Mucosa of rectum (tissue), 2 donors: Measurements from ENCODE around the gene PODNL1.

Experiments used
- H3K27ac ChIP-seq, 2 donors: one replicate each; pipeline ENCODE4 v1.7.0; 2013; ENCODE audit warnings: inconsistent platforms in 2 of 2, low read depth in 2 of 2, low read length in 2 of 2
- H3K27me3 ChIP-seq, 2 donors: one replicate each; pipeline ENCODE4 v1.7.0; 2013; ENCODE audit warnings: low read length in 2 of 2; ENCODE audit not compliant: control insufficient read depth in 2 of 2, insufficient read depth in 2 of 2
- H3K36me3 ChIP-seq, 2 donors: one replicate each; pipeline ENCODE4 v1.7.0; 2013; ENCODE audit warnings: low read length in 2 of 2; ENCODE audit not compliant: control insufficient read depth in 2 of 2, insufficient read depth in 2 of 2
- H3K4me1 ChIP-seq, 2 donors: one replicate each; pipeline ENCODE4 v1.7.0; 2013; ENCODE audit warnings: low read length in 2 of 2, mild to moderate bottlenecking in 1 of 2; ENCODE audit not compliant: control insufficient read depth in 2 of 2, insufficient read depth in 2 of 2
- H3K4me3 ChIP-seq, 2 donors: one replicate each; pipeline ENCODE4 v1.7.0; 2013; ENCODE audit warnings: low read length in 2 of 2
- H3K9ac ChIP-seq, 2 donors: one replicate each; pipeline ENCODE4 v1.7.0; 2013; ENCODE audit warnings: low read length in 2 of 2, low read depth in 1 of 2, mild to moderate bottlenecking in 1 of 2
- H3K9me3 ChIP-seq, 2 donors: one replicate each; pipeline ENCODE4 v1.7.0; 2013; ENCODE audit warnings: low read length in 2 of 2; ENCODE audit not compliant: control insufficient read depth in 2 of 2
- donor health status: healthy.
- donor health status: Normal muscosa, but diverticular disease.

Gene PODNL1

DNA sequence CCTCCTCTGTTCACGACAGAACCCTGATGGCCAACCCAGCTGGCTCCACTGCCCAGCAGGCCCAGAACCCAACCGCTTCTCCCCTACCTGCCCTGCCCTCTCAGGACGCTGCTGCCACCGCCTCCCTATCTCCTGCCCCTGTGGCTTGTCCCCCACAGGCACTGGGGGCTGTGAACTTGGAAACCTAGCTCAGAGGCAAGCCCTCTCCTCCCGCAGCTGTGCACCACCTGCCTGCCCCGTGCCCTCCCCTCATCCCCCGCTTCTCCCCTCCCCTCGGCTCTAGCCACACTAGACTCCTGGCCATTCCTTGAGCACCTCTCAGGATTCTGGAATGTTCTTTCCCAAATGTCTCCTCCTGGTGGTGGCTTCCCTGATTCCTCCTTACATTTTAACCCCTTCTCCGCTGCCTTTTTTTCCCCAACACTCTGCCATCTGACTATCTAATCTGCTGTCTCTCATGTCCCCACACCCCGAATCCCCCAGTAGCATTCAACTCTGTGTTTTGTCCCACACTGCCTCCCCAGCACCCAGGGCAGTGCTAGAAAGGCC is 54.6 kb downstream of the PODNL1 start:
- Histone ChIP-seq H3K36me3 (no peaks in the 10 kb centered on the region), H3K9me3 (no peaks in the 10 kb centered on the region), H3K4me3 (no peak overlapping the region), H3K27me3 (no peaks in the 10 kb centered on the region), H3K27ac (peak overlapping the region in 1 of 2 donors; percentile 82), H3K4me1 (peaks cover 64 to 68% of the 10 kb centered on the region in 2 donors), H3K9ac (no peak overlapping the region)

DNA sequence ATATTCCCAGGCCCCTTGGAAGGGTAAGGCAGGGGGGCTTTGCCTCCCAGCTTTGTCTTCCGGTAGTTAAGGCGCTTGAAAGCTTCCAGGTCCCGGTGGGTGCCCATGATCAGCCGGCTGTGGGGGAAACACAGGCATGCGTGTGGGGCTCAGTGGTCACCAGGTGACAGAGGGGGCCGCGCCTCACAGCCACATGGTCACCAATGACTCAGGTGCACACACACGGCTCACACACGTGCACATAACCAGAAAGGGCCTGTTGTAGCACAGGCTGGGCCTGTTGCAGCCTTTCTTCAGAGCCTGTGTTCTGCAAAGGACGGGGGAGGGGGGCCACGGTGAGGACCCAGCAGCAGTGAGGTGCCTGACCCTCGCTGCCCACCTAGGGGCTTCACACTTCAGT is 55.4 kb downstream of the PODNL1 start:
- Histone ChIP-seq H3K4me1 (peaks cover 56 to 63% of the 10 kb centered on the region in 2 donors), H3K9ac (no peak overlapping the region), H3K27me3 (no peaks in the 10 kb centered on the region), H3K4me3 (no peak overlapping the region), H3K27ac (peak overlapping the region in 1 of 2 donors; percentile 82), H3K9me3 (no peaks in the 10 kb centered on the region), H3K36me3 (no peaks in the 10 kb centered on the region)

DNA sequence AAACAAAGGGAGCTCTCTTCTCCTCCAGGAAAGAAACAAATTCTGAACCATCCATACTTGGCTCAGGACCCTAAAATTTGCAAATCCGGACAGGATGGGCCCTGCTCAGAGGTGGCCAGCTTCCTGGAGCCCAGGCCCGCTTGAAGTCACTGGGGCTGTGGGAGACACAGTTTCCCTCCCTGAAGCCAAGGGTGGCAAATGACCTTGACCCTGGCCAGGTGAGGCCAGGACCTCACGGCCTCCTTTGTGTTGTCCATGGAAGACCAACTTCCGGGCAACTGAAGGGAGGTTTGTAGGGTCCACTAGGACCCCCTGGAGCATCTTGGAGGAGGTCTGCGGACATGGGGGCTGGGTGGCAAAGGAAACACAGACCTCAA is 55.8 kb downstream of the PODNL1 start:
- no peaks in the 10 kb centered on the region for H3K27me3 ChIP-seq
- H3K27ac ChIP-seq: peak overlapping the region; percentile 30 to 82
- peaks cover 52 to 58% of the 10 kb centered on the region in 2 donors for H3K4me1 ChIP-seq
- H3K9me3 ChIP-seq: no peaks in the 10 kb centered on the region
- peak overlapping the region in 1 of 2 donors; percentile 18 for H3K9ac ChIP-seq
- no peaks in the 10 kb centered on the region for H3K36me3 ChIP-seq
- no peak overlapping the region for H3K4me3 ChIP-seq

DNA sequence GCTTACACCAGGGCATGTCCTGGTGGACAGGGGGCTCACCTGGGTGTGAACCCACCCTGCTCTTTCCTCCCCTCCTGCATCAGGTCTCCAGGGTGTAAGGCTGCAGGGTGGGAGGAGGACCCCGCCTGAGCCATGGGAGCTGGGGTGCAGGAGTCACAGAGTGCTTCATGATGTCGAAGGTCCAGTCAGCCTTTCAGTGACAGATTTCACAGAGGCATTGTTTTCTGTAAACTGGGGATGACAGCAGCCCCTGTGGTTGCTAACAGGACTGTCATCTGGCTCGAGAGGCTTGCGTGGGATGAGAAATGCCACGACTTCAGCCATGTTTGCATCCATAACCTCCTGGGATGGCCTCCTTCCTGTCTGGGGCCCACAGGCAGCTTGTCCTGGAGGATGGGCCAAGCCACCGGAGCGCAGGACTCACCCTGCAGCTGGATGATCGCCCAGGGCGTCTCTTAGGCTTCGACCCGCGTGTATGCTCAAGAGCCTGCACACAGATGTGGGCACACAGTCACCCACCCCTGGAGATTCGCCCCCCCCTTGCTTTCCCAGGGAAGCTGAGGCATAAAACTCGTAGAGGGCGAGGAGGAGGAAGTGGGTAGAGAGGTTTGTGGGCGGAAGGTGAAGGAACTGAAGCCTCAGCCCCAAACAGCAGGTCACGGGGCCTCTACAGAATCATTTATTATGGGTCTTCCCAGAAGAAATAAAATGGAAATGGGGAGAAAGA is 56.4 kb downstream of the PODNL1 start:
- no peaks in the 10 kb centered on the region for H3K36me3 ChIP-seq
- peaks cover 46 to 56% of the 10 kb centered on the region in 2 donors for H3K4me1 ChIP-seq
- peak overlapping the region; percentile 30 to 82 for H3K27ac ChIP-seq
- H3K9ac ChIP-seq: peak overlapping the region; percentile 18 to 47
- no peaks in the 10 kb centered on the region for H3K9me3 ChIP-seq
- peak overlapping the region in 1 of 2 donors; percentile 20 for H3K4me3 ChIP-seq
- H3K27me3 ChIP-seq: no peaks in the 10 kb centered on the region

DNA sequence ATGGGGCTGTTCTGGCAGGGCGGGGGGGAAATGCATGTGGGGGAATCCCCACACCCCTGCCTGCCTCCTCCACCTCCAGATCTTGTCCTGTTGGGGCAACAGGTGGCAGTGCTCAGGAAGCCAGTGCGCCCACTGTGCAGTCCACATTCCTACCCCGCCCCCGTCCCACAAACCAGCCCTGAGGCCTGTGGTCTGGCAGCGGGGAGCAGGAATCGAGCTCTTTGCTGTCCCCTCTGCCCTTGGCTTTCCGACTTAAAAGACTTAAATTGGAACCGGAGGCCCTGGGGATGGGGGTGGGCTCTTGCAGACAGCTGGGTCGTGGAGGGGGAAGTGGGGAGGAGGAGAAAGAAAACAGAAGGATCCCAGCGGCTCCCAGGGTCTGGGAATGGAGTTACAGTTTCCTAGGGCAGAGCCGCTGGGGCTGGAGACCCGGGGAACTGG is 56.9 kb downstream of the PODNL1 start:
- peak overlapping the region in 1 of 2 donors; percentile 82 for H3K27ac ChIP-seq
- H3K4me3 ChIP-seq: no peak overlapping the region
- H3K9ac ChIP-seq: peak overlapping the region in 1 of 2 donors; percentile 78

More for the DNA sequence above, 56.9 kb downstream of the PODNL1 start:
- Histone ChIP-seq H3K9me3 (no peaks in the 10 kb centered on the region), H3K4me1 (peaks cover 45 to 51% of the 10 kb centered on the region in 2 donors), H3K36me3 (no peaks in the 10 kb centered on the region), H3K27me3 (no peaks in the 10 kb centered on the region)
